DMS79 treated with DMSO at 0.1 percent for 48 hours (cell line): ENCODE data around the gene CLINT1.
A peak's percentile ranks its signal among the peaks of the same experiment; 100 is the strongest.

ENCODE experiments used
- DNase-seq: peaks from one replicate; lab custom pipeline; 2025; lab: John Stamatoyannopoulos, UW

Gene CLINT1

DNA sequence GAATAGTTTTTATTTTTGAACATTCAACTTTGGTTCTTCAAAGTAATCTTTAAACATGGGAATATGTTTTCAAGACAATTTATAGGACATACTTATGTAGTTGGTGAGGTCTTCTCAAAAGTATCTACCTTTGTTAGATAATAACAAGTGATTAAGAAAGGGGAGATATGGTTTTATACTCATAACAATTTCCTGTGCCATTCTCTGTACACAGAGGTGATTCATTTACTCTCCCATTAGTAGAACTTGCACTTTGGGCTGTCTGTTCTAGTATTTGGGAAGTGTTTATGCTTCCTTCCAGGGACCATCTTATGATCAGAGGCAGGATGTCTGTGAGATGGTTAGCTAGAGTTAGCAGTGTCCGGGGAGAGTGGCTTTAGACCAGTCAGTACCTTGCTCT is 100.2 kb downstream of the CLINT1 start:
- no peak for DNase-seq

DNA sequence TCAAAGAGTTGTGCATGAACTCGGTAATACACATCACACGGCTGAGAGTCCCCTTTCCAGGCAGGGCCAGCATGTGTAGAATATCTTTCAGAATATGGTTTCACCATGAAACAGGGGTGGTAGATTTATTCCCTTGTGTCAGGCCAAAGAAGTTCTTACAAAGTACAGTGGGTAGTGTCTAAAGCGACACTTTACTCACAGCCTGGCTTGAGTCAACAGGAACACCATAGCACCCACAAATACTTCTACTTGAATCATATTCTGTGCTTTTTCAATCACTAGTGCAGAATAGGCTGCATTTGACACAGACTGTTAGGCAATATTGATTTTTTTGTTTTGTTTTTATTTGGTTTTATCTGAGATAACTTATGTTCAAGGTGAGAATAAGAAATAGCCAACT is 102.8 kb downstream of the CLINT1 start:
- DNase-seq = no peak

DNA sequence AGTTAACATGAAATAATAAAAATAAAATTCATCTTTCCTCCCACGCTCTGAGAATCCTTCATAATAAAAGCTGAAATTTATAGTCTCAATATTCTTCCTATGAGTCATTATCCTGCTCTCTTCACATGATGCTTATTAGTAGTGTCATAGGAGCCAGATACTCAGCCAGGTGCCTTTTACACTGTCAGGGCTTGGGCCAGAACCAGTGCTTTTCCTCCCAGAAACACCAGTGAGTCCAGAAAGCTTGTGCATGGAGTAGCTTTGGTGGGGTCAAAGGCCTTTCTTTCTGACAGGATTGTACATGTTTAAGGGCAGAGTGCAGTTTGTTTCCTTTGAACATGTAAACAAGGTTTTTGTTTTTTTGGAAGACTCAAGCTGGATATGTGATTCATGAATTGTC is 108.6 kb downstream of the CLINT1 start:
- DNase-seq = no peak

DNA sequence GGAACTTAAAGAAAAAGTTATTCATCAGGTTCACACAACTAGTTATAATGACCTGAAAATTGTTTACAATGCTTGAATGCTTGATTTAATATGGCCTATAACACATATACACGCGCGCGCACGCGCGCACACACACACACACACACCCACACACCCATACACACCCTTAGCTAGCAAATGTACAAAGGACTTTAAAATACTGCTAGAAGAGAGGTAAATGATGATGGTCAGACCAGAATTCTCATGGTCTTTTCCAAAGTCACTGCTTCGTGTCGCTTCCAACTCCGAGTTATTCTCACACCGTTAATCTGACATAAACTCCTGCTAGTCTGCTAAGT is 109.5 kb downstream of the CLINT1 start:
- DNase-seq = no peak

DNA sequence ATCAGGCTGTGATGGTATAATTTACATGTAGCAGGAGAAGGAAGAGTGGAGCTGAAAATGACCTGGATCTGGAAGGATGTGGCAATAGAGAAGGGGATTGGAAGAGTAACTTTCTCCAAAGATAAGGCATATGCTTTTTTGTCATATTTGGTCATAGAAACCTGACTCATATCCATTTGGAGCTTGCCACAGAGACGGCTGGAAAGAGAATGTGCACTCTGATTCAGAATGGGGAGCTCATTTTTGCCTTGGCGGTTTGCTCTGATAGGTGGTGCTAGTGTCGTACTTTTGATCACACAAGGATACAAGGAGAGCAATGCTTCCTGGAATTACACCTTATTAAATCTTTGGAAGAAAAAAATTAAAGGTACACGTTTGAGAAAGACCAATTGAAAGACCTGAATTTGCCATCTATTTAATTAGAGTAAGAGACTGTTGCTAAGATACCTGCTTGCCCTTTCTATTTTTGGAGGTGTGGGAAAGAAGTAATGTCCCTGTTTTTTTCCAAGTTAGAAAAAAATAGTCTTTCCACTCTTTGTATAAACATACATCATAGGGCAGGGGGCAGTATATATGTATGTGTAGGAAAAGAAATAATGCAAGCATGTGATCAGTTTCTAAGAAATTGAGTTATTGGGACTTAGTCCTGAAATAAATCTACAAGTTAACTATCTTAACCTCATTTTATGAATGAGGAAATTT is 110.0 kb downstream of the CLINT1 start:
- DNase-seq = no peak

DNA sequence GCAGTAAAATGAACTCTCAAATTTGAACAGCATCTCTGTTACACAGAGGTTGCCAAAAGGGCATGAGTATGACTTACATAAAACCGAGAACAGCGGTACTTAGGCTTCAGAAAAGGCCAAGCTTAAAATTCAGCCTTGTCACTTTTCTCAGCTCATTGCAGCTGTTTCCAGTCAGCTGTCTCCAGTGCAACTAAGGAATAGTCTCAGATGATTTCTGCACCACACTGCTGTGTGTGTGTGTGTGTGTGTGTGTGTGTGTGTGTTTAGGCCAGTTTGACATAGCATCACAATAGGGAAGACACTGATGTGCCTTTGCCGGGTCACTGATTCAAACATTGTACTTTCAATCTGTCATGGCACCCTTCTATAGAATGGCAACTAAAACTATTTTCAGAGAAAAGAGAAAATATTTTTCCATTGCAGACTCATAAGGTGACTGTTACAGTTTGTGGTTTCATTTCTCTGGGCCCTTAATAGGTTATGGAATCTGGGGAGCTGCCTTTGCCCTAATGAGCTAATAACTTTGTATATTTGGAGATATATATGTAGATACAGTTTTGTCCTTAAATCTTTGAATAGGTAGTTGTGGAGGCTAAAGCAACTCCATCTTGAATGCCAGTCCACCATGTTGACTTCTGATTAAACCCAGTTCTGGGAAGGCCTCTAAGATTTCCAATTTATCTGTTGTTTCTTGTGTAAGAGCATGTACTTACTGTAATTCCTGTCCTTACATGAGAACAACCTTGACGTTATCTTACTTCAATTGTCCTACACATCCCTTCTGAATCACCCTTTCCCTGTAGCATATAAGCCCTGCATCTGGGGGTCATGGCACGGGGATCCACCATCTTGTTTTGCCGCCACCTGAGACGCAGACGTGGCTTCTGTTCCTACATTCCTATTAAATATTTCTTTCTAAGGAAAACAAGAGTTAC is 110.9 kb downstream of the CLINT1 start:
- no peak for DNase-seq

DNA sequence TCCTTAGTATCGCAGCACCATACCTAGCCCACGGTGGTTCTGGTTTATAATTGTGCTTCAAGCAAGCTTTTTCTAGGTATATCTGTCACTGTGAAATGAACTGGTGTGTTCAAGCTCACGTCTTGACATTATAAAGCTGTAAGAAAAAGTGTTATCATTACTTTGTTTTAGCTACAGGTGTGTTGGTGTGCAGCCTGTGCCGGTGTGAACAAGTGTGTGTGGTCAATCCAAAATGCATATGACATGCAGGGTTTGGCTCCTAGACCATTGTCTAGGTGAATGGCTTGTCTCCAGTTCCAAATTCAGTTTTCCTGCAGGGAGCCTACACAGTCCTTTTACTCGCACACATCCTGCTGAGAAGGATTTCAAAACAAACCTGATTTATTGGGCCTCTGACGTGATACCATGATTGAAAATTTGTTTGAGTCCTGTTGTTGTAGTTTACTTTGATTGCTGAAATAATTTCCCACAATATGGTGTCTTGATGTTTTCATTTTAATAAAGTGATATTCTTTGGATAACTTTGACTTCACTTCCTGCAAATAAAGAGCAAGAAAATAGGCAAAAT is 111.7 kb downstream of the CLINT1 start:
- DNase-seq = no peak

DNA sequence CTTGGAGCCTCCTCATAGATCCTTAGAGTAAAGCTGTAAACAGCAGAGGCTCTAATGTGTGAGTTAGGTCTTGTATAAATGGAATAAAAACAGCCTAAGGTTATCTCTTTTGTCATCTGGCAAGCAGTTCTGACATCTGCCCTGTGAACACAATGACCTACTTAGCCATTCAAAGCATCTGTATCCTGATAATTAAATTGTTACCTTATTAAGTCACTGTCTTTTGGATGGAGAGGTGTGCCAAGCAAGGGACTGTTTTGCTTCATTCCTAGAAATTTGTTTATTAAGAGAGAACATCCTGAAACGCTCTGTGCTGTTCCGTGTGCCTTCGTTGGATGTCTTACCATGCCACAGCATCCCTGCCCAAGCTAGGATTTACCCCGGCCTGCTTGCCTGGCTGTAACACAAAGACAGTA is 113.9 kb downstream of the CLINT1 start:
- no peak for DNase-seq

DNA sequence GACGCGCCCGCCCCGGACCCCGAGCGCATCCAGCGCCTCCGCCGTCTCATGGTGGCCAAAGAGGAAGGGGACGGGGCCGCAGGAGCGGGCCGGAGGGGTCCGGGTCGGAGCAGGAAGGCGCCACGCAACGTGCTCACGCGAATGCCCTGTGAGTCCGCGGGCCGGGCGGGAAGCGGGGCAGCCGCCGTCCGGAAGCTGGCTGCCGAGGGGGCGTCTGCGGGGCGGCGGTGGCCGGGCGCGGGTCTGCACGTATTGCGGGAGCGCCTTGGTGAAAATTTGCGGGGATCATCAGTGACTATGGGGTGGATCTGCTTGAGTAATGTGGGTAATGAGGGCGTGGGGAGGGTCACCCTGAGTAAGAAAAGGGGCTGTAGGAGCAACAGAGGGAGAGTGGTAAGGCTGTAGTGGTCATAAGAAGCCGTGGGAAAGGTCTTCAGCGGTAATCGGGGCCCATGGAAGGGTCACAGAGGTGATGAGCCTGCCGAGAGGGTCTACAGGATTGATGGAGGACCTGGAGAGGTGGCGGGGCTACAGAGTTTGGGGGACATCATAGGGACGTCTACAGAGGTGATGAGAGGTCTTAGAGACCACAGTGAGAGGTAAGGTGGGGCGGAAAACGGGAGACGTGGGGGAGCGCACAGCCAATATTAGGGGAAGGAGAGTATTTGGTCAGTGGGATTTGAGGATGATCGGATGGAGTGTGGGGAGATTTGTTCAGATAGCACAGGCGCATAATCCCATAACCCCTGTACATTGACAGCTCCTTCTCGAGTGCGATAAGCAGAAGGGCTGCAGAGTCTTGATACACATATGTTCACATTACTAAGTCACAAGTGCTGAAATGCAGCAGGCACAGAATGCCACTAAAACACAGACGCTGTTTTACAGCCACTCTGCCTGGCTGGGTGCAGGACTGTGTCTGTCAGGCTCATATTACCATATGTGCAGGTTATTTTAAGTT is 114.6 kb downstream of the CLINT1 start:
- DNase-seq = no peak

DNA sequence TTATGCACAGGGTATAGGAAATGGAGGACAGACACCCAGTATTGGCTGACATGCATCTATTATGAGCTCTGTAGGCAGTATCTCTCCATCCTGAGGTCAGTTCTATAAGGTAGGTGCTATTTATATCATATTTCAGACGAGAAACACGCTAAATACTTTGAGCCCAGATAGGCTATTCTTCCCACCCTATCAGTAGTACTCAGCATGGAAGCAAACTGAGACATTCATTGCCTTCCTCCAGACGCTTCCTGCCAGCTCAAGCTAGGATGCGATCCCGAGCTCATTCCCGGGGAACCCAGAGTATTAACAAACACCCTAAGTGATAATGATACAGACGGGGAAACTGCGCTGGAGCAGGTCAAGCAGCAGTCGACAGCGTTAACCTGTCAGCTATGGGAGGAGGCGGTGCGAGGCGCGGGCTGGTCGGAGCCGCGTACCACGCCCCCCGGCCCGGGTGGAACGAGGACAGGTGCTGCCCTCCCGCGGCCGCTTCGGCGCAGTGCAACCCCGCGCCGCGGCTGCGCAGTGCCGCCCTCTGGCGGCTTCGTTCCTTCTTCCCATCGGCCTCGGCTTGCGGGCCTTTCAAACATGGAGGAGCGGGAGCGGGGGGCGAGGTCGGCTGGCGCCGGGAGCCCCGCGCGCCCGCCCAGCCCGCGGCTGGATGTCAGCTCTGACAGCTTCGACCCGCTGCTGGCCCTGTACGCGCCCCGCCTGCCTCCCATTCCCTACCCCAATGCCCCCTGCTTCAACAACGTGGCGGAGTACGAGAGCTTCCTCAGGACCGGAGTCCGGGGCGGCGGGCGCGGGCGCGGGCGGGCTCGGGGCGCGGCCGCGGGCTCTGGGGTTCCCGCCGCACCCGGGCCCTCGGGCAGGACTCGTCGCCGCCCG is 115.5 kb downstream of the CLINT1 start, which contains the start of gene LSM11:
LSM11 (plus strand) TSS at position 550 of the 888 bp plus-strand sequence; CDS start at position 589, 39 bp downstream.
- DNase-seq = peak; percentile 59

DNA sequence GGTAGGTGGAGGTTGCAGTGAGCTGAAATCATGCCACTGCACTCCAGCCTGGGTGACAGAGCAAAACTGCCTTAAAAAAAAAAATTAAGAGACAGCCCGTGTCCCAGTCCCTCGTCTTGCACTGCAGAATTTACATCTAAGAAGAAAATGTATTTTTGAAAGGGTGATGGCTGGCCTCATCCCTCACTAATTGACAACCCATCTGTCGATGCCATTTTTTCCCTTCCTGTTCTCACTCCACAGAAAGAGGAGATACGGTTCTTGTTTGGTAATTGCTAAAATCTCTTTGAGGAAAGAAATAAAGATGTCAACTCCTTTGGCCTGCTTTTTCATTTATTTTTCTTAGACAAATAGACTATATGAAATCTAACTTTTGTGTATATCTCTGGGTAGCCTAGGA is 117.8 kb downstream of the CLINT1 start:
- no peak for DNase-seq

DNA sequence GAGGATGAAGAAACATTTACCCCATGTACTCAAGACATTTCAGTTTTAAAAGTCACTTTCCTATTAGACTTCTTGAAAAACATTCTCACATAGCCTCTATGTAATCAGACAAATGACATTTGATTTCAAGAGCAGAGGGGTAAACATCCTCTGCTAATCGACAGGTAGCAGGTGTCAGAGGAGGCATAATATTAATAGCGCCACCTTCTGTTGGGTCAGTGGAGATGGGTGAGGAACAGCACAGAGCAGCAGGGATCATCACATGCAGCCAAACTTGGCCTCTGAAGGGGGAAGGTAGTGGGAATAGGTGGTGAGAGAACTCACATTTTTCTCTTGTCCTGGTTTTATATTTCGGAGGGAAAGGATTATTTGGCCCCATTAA is 118.7 kb downstream of the CLINT1 start:
- no peak for DNase-seq

DNA sequence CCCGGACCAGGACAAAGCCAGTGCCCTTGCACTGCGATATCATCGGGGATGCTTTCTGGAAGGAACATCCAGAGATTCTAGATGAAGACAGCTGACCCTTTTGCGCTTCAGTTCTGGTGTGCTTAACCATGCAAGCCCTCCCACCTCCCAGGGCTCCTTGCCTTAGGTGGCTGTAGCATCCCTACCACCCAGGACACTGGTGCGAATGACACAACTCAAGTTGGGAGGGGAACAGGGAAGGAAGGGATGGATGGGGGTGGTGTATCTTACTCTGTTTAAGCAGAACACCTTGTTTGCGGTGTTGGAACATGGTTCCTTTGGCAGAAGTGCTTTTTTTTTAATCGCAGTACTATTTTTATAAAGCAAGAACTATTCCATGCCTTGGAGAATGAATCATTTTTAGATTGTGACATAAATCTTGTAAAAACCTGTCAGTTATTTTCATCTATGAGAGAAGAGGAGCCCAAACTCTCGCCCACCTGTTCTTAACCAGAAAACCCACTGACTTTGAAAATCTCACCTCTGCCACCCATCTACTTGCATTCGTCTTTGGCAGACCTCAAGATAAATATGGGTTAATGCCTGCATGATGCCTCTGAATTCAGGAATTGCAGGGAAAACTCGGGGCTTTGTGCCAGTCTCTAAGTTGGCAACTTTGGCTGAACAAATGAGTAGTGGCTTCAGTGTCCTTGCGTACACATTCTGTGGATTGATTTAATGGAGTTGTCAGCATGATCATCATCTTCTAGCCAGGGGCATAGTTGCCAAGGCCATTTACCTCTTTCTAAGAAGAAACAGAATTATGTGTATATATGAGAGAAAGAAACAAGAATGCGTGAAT is 119.3 kb downstream of the CLINT1 start:
- no peak for DNase-seq

DNA sequence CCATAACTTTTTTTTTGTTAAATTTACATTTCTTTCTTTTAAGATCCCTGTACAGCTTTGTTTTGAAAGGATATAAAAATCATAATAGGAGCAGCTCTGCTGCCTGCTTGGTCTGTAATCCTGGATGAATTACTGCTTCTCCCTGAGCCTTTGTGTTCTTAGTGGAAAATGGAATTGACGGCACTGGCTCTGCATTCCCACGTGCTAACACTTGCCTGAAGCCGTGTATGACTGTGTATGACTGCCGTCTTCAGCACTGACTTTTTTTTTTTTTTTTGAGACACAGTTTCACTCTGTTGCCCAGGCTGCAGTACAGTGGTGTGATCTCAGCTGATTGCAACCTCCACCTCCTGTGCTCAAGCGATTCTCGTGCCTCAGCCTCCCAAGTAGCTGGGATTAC is 123.0 kb downstream of the CLINT1 start:
- no peak for DNase-seq
